ENCODE results near the gene KCNN4.
"Not testable (repeated sequence)": the region's sequence is repeated elsewhere in the genome, so short reads cannot be mapped to it uniquely, and the experiment has no call there.

The KCNN4 gene

DNA sequence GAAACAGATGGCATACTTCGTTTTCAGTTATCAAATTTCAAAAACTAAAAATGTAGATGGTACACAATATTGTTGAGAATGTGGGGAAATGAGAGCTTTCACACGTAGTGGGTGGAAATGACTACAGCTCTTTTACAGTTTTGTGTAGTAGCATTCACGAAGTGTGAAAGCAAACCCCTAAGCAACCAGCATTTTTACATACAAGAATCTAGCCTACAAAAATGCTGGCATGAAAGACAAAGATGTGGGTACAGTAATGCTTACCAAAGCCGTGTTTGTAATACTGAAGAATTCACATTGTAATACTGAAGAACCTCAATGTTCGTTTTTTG is 40.1 kb upstream of the KCNN4 start:
- Histone ChIP-seq H3K27me3 (ENCODE audit: insufficient read depth, low read length, poor library complexity, severe bottlenecking) (peaks cover 5% of the 10 kb centered on the region), H3K4me3 (ENCODE audit: low read length, poor library complexity, severe bottlenecking) (no peak overlapping the region), H2AFZ (ENCODE audit: low read length) (no peak overlapping the region), H3K79me2 (ENCODE audit: insufficient read depth, low read length) (no peaks in the 10 kb centered on the region), H3K36me3 (ENCODE audit: insufficient read depth, low read length) (no peaks in the 10 kb centered on the region), H3F3A (ENCODE audit: low read depth) (no peaks in the 10 kb centered on the region), H3K4me2 (ENCODE audit: low read depth, low read length, poor library complexity, severe bottlenecking) (no peak overlapping the region), H4K20me1 (ENCODE audit: insufficient read depth, low read length, poor library complexity, severe bottlenecking) (no peaks in the 10 kb centered on the region), H3K9ac (ENCODE audit: low read depth, low read length, poor library complexity, severe bottlenecking) (no peak overlapping the region), H3K9me3 (ENCODE audit: insufficient read depth, low read depth, low read length) (no peaks in the 10 kb centered on the region), H3K9me2 (replicated peaks; ENCODE audit: low read depth, low read length) (no peaks in the 10 kb centered on the region), H3K4me1 (ENCODE audit: insufficient read depth, low read length, poor library complexity, severe bottlenecking) (no peaks in the 10 kb centered on the region)
- TF ChIP-seq, protein P1, sequence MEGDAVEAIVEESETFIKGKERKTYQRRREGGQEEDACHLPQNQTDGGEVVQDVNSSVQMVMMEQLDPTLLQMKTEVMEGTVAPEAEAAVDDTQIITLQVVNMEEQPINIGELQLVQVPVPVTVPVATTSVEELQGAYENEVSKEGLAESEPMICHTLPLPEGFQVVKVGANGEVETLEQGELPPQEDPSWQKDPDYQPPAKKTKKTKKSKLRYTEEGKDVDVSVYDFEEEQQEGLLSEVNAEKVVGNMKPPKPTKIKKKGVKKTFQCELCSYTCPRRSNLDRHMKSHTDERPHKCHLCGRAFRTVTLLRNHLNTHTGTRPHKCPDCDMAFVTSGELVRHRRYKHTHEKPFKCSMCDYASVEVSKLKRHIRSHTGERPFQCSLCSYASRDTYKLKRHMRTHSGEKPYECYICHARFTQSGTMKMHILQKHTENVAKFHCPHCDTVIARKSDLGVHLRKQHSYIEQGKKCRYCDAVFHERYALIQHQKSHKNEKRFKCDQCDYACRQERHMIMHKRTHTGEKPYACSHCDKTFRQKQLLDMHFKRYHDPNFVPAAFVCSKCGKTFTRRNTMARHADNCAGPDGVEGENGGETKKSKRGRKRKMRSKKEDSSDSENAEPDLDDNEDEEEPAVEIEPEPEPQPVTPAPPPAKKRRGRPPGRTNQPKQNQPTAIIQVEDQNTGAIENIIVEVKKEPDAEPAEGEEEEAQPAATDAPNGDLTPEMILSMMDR (conservative IDR thresholded peaks at IDR 0.05; ENCODE audit: low read length), result no peak
- TF ChIP-seq EZH2phosphoT487 (IDR thresholded peaks at IDR 0.05; ENCODE audit: borderline replicate concordance), result no peak

GRCh38 chr19:43820098-43820883 is 39.5 kb upstream of the KCNN4 start:
- TF ChIP-seq, protein P1 (conservative IDR thresholded peaks at IDR 0.05; ENCODE audit: low read length), result no peak
- TF ChIP-seq EZH2phosphoT487 (IDR thresholded peaks at IDR 0.05; ENCODE audit: borderline replicate concordance), result no peak
- H3F3A ChIP-seq (ENCODE audit: low read depth), result no peaks in the 10 kb centered on the region
- H3K79me2 ChIP-seq (ENCODE audit: insufficient read depth, low read length), result no peaks in the 10 kb centered on the region
- H3K4me3 ChIP-seq (ENCODE audit: low read length, poor library complexity, severe bottlenecking), result no peak overlapping the region
- no peak overlapping the region for H3K4me2 ChIP-seq (ENCODE audit: low read depth, low read length, poor library complexity, severe bottlenecking)
- no peaks in the 10 kb centered on the region for H3K9me2 ChIP-seq (replicated peaks; ENCODE audit: low read depth, low read length)
- peaks cover 5% of the 10 kb centered on the region for H3K27me3 ChIP-seq (ENCODE audit: insufficient read depth, low read length, poor library complexity, severe bottlenecking)
- H2AFZ ChIP-seq (ENCODE audit: low read length), result no peak overlapping the region
- H3K4me1 ChIP-seq (ENCODE audit: insufficient read depth, low read length, poor library complexity, severe bottlenecking), result no peaks in the 10 kb centered on the region
- no peaks in the 10 kb centered on the region for H4K20me1 ChIP-seq (ENCODE audit: insufficient read depth, low read length, poor library complexity, severe bottlenecking)
- H3K36me3 ChIP-seq (ENCODE audit: insufficient read depth, low read length), result no peaks in the 10 kb centered on the region
- H3K9me3 ChIP-seq (ENCODE audit: insufficient read depth, low read depth, low read length), result no peaks in the 10 kb centered on the region
- no peak overlapping the region for H3K9ac ChIP-seq (ENCODE audit: low read depth, low read length, poor library complexity, severe bottlenecking)

- Histone ChIP-seq H4K20me1 (ENCODE audit: insufficient read depth, low read length, poor library complexity, severe bottlenecking) (no peaks in the 10 kb centered on the region), H3K9me3 (ENCODE audit: insufficient read depth, low read depth, low read length) (no peaks in the 10 kb centered on the region), H3K4me1 (ENCODE audit: insufficient read depth, low read length, poor library complexity, severe bottlenecking) (no peaks in the 10 kb centered on the region), H3K4me2 (ENCODE audit: low read depth, low read length, poor library complexity, severe bottlenecking) (no peak overlapping the region), H3K36me3 (ENCODE audit: insufficient read depth, low read length) (no peaks in the 10 kb centered on the region), H3K9me2 (replicated peaks; ENCODE audit: low read depth, low read length) (no peaks in the 10 kb centered on the region), H2AFZ (ENCODE audit: low read length) (no peak overlapping the region), H3K9ac (ENCODE audit: low read depth, low read length, poor library complexity, severe bottlenecking) (no peak overlapping the region), H3F3A (ENCODE audit: low read depth) (no peaks in the 10 kb centered on the region), H3K79me2 (ENCODE audit: insufficient read depth, low read length) (no peaks in the 10 kb centered on the region), H3K4me3 (ENCODE audit: low read length, poor library complexity, severe bottlenecking) (no peak overlapping the region), H3K27me3 (ENCODE audit: insufficient read depth, low read length, poor library complexity, severe bottlenecking) (peaks cover 5% of the 10 kb centered on the region)
- TF ChIP-seq EZH2phosphoT487 (IDR thresholded peaks at IDR 0.05; ENCODE audit: borderline replicate concordance), result no peak
- TF ChIP-seq, protein P1 (conservative IDR thresholded peaks at IDR 0.05; ENCODE audit: low read length), result no peak
These were observed 37.7 kb upstream of the KCNN4 start for GRCh38 chr19:43818500-43818899.

GRCh38 chr19:43817454-43817853 is 36.7 kb upstream of the KCNN4 start:
- not testable (repeated sequence) for H3F3A ChIP-seq (ENCODE audit: low read depth); H3K9ac ChIP-seq (ENCODE audit: low read depth, low read length, poor library complexity, severe bottlenecking); H3K4me1 ChIP-seq (ENCODE audit: insufficient read depth, low read length, poor library complexity, severe bottlenecking); H3K79me2 ChIP-seq (ENCODE audit: insufficient read depth, low read length); H3K4me3 ChIP-seq (ENCODE audit: low read length, poor library complexity, severe bottlenecking); H4K20me1 ChIP-seq (ENCODE audit: insufficient read depth, low read length, poor library complexity, severe bottlenecking); H3K9me3 ChIP-seq (ENCODE audit: insufficient read depth, low read depth, low read length); H3K36me3 ChIP-seq (ENCODE audit: insufficient read depth, low read length); H3K27me3 ChIP-seq (ENCODE audit: insufficient read depth, low read length, poor library complexity, severe bottlenecking); H3K4me2 ChIP-seq (ENCODE audit: low read depth, low read length, poor library complexity, severe bottlenecking); H2AFZ ChIP-seq (ENCODE audit: low read length); H3K9me2 ChIP-seq (replicated peaks; ENCODE audit: low read depth, low read length)

All from Loucy (cell line).